Stimulated activated CD8-positive, alpha-beta memory T cell treated with anti-CD3 and anti-CD28 coated beads, Interleukin-4, amount 100 ng/mL, for 1 hour (primary cell): ENCODE results near the gene EBF4.
"Not testable (repeated sequence)": the region's sequence is repeated elsewhere in the genome, so short reads cannot be mapped to it uniquely, and the experiment has no call there.

ENCODE experiments used
- DNase-seq, 2 donors: peaks; one replicate each; pipeline ENCODE4 v3.0.0-alpha.2; 2020; ENCODE audit warnings: low read depth in 2 of 2, low spot score in 1 of 2

EBF4 gene

DNA sequence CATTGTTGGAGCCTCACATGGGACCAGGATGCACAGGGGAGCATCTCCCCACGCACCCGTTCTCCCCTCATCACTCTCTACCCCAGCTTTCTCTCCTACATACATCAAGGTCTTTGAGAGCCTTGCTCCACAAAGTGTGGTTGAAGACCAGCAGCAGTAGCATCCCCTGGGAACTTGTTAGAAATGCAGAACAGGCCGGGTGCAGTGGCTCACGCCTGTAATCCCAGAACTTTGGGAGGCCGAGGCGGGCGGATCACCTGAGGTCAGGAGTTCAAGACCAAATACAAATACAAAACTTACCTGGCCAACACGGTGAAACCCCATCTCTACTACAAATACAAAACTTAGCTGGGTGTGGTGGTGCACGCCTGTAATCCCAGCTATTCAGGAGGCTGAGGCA lies 115.3 kb downstream of the EBF4 start:
- not testable (repeated sequence) for DNase-seq

DNA sequence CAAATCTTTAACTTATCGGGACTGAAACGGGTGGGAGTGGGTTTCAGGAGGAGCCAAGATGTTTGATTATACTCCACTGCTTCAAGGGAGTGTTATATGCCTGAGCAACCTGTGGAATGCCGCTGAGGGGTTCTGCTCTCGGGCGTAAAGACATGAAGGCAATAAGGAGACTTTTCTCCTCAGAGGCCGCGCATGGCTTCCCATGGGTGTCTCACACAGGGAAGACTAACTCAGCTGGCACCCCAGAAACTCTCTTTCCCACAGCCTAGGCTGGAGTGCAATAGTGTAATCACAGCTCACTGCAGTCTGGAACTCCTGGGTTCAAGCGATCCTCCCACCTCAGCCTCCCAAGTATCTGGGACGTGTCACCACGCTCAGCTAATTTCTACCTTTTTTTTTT lies 117.1 kb downstream of the EBF4 start:
- no peak for DNase-seq
